Lung (tissue), 12 donors: ENCODE data around the gene BCAS3. TPM values are rescaled to one million over a fixed set of nuclear protein-coding genes. Genes with fewer than 3 reads are reported as not detected.
"Not testable (repeated sequence)": the region's sequence is repeated elsewhere in the genome, so short reads cannot be mapped to it uniquely, and the experiment has no call there.

Experiments
- ATAC-seq: fragments of 200-7000 bp; cut with Tn5 transposase; one replicate; pipeline ENCODE4 v1.9.1; 2020; ENCODE audit warnings: moderate number of reproducible peaks; ENCODE audit not compliant: insufficient read depth, low FRiP score
- DNase-seq, 3 donors: peaks; one replicate each; pipeline ENCODE4 v3.0.0-alpha.2; 2013 to 2017
- H3K27ac ChIP-seq, 2 donors: one replicate each; pipeline ENCODE4 v1.5.1; 2013; ENCODE audit warnings: mild to moderate bottlenecking in 2 of 2, moderate library complexity in 2 of 2, control low read depth in 1 of 2, inconsistent platforms in 1 of 2, low read depth in 1 of 2, low read length in 1 of 2
- H3K27me3 ChIP-seq, 3 donors: one replicate each; pipeline ENCODE4 v1.5.1; 2013; ENCODE audit warnings: low read length in 2 of 3; ENCODE audit not compliant: control insufficient read depth in 3 of 3, insufficient read depth in 3 of 3
- H3K36me3 ChIP-seq, 4 donors: one replicate each; pipeline ENCODE4 v1.5.1; 2013; ENCODE audit warnings: low read length in 4 of 4, mild to moderate bottlenecking in 1 of 4, moderate library complexity in 1 of 4; ENCODE audit not compliant: control insufficient read depth in 4 of 4, insufficient read depth in 4 of 4
- H3K4me1 ChIP-seq, 5 donors: one replicate each; pipeline ENCODE4 v1.5.1; 2013; ENCODE audit warnings: low read length in 5 of 5, mild to moderate bottlenecking in 2 of 5, moderate library complexity in 1 of 5; ENCODE audit not compliant: control insufficient read depth in 5 of 5, insufficient read depth in 5 of 5
- H3K4me3 ChIP-seq: one replicate; pipeline ENCODE4 v1.5.1; 2013; ENCODE audit warnings: mild to moderate bottlenecking, control low read depth, moderate library complexity
- H3K9ac ChIP-seq, 2 donors: one replicate each; pipeline ENCODE4 v1.5.1; 2013; ENCODE audit warnings: low read length in 2 of 2, control low read depth in 1 of 2; ENCODE audit not compliant: insufficient read depth in 1 of 2
- H3K9me3 ChIP-seq, 4 donors: one replicate each; pipeline ENCODE4 v1.5.1; 2013; ENCODE audit warnings: low read length in 3 of 4, mild to moderate bottlenecking in 1 of 4, moderate library complexity in 1 of 4; ENCODE audit not compliant: control insufficient read depth in 4 of 4, insufficient read depth in 3 of 4
- WGBS, 2 donors: extraction: QIAGEN DNeasy Blood & Tissue Kit; methylation state at CpG; one replicate each; pipeline ENCODE4 v1.1.7; 2013; 5-methylcytosine and 5-hydroxymethylcytosine counted together
- polyA plus RNA-seq, 2 donors: library from polyadenylated mRNA; stranded (reverse); fragments of 200-250 nt; gene quantifications; one replicate each; pipeline ENCODE4 v1.2.1, GENCODE V29; 2013
- total RNA-seq, 2 donors: library from RNA; depleted of rRNA in 1 of 2; stranded (reverse); fragments of >200 nt in 1 of 2; gene quantifications; one replicate each; pipeline ENCODE4 v1.2.1, GENCODE V29; 2014 to 2021
- TF ChIP-seq, protein P1 (sequence below): IDR thresholded peaks from 2 replicates; pipeline ENCODE4 v1.5.1; 2012; ENCODE audit warnings: mild to moderate bottlenecking; ENCODE audit errors: control extremely low read depth, extremely low read depth
- donor health status: control.
- donor health status: control.
- donor health status: Bipolar disorder and iron deficiency.
- donor health status: healthy.
- donor health status: DM: yes; HTN: yes; CAD: no.

BCAS3 gene
- total and polyA plus RNA-seq, 4 donors: 4.0 to 101 (median 20.3) TPM

DNA sequence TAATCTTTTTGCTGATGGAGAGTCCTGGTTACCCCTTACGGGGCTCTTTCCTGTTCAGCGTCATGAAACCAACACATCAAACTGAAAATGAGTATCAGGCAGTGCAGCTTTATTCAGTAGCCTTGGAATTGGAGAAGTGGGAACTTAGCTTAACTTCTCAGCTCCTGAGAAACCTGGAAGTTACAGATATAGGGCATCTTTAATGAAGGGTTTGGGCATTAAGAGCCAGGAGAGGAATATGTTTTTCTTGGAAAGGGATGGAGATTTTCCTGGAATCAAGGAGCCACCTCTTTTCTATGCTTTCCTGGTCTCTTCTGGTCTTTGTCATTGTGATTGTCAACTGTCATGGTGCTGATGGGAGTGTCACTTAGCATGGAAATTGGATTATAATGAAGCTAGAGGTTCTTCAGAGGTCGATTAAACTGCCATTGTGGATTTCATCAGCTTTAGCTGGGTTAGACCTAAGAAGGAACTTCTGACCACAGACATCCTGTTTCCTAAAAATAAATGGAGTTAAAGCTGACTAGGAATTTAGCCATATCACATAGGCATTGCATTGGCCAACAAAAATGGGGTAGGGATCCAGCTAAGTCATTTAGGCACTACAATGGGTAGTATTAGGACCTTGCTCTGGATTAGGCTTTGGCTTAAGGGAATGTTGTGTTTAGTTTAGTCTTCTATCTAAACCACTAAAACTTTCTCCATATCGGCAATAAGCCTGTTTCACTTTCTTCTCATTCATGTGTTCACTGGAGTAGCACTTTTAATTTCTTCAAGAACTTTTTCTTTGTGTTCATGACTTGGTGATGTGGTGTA is 186.4 kb downstream of the BCAS3 start:
- no peak overlapping the region for H3K9ac ChIP-seq
- no peak overlapping the region for H3K27ac ChIP-seq
- H3K27me3 ChIP-seq: no peaks in the 10 kb centered on the region
- H3K36me3 ChIP-seq: peaks cover 0 to 2% (median 0%) of the 10 kb centered on the region in 4 donors
- peaks cover 0 to 3% (median 0%) of the 10 kb centered on the region in 4 donors for H3K9me3 ChIP-seq
- ATAC-seq: no peak
- TF ChIP-seq, protein P1, sequence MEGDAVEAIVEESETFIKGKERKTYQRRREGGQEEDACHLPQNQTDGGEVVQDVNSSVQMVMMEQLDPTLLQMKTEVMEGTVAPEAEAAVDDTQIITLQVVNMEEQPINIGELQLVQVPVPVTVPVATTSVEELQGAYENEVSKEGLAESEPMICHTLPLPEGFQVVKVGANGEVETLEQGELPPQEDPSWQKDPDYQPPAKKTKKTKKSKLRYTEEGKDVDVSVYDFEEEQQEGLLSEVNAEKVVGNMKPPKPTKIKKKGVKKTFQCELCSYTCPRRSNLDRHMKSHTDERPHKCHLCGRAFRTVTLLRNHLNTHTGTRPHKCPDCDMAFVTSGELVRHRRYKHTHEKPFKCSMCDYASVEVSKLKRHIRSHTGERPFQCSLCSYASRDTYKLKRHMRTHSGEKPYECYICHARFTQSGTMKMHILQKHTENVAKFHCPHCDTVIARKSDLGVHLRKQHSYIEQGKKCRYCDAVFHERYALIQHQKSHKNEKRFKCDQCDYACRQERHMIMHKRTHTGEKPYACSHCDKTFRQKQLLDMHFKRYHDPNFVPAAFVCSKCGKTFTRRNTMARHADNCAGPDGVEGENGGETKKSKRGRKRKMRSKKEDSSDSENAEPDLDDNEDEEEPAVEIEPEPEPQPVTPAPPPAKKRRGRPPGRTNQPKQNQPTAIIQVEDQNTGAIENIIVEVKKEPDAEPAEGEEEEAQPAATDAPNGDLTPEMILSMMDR: no peak
- peaks cover 0 to 2% (median 0%) of the 10 kb centered on the region in 5 donors for H3K4me1 ChIP-seq
- no peak overlapping the region for H3K4me3 ChIP-seq
- WGBS, 2 donors: 40 to 60% methylated on average over 4 of the region's 4 CpGs
- no peak for DNase-seq

DNA sequence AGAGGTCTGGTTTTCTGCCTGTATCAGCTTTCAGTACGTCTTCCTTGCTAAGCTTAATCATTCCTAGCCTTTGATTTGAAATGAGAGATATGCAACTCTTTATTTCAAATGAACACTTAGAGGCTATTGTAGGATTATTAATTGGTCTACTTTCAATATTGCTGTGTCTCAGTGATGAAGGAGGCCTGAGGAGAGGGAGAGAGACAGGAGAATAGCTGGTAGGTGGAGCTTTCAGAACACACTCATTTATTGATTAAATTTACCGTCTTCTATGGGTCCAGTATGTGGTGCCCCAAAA is 187.0 kb downstream of the BCAS3 start:
- Histone ChIP-seq H3K36me3 (peaks cover 0 to 2% (median 0%) of the 10 kb centered on the region in 4 donors), H3K9me3 (peaks cover 0 to 3% (median 0%) of the 10 kb centered on the region in 4 donors), H3K27me3 (no peaks in the 10 kb centered on the region), H3K27ac (no peak overlapping the region), H3K4me3 (no peak overlapping the region), H3K9ac (no peak overlapping the region), H3K4me1 (peaks cover 0 to 2% (median 0%) of the 10 kb centered on the region in 5 donors)
- ATAC-seq (no peak), DNase-seq (no peak)
- TF ChIP-seq, protein P1: no peak
- WGBS, 2 donors: 65 to 75% methylated on average over 2 of the region's 2 CpGs

DNA sequence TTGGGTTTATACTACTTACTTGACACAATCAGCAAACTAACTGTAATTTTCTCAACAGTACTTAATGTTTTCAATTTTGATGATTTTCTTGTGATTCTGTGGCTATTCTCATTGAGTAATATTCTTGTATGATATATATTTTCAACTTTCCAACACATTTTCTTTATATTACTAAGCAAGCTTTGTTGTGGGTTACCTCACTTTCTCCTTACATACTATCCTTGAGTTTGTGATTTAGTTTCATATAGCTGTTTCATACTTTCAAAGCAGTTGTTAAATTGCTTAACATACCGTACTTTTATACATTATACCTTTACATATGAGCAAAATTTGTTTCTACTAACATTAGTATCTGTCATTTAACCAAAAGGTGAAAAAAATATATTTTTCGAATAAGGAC is 197.1 kb downstream of the BCAS3 start:
- Histone ChIP-seq H3K9ac (no peak overlapping the region), H3K27ac (no peak overlapping the region), H3K36me3 (peaks cover 0 to 5% (median 0%) of the 10 kb centered on the region in 4 donors), H3K9me3 (no peaks in the 10 kb centered on the region), H3K4me3 (no peak overlapping the region), H3K4me1 (peaks cover 0 to 24% (median 0%) of the 10 kb centered on the region in 5 donors), H3K27me3 (no peaks in the 10 kb centered on the region)
- no peak for DNase-seq
- ATAC-seq: no peak
- TF ChIP-seq, protein P1: no peak
- WGBS, 2 donors: 94% methylated on average over 2 of the region's 2 CpGs

DNA sequence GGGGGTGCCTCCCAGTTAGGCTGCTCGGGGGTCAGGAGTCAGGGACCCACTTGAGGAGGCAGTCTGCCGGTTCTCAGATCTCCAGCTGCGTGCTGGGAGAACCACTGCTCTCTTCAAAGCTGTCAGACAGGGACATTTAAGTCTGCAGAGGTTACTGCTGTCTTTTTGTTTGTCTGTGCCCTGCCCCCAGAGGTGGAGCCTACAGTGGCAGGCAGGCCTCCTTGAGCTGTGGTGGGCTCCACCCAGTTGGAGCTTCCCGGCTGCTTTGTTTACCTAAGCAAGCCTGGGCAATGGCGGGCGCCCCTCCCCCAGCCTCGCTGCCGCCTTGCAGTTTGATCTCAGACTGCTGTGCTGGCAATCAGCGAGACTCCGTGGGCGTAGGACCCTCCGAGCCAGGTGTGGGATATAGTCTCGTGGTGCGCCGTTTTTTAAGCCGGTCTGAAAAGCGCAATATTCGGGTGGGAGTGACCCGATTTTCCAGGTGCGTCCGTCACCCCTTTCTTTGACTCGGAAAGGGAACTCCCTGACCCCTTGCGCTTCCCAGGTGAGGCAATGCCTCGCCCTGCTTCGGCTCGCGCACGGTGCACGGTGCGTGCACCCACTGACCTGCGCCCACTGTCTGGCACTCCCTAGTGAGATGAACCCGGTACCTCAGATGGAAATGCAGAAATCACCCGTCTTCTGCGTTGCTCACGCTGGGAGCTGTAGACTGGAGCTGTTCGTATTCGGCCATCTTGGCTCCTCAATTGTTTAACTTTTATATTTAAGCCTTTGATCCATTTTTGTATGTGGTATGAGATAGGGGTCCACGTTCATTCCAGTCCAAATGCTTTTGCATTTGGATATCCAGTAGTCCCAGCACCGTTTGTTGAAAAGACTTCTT is 209.3 kb downstream of the BCAS3 start:
- H3K9me3 ChIP-seq, H3K27ac ChIP-seq, H3K4me3 ChIP-seq, H3K27me3 ChIP-seq, ATAC-seq, H3K36me3 ChIP-seq, H3K9ac ChIP-seq, H3K4me1 ChIP-seq, DNase-seq: not testable (repeated sequence)
- 57 to 82% methylated on average over 16 to 21 of the region's 39 CpGs for WGBS, 2 donors
